HG02678 (cell line): ENCODE results near the gene HLA-DMA.

Experiments
- ATAC-seq: cut with Tn5 transposase; IDR thresholded peaks from one replicate; pipeline ENCODE4 v1.9.1; 2021; ENCODE audit warnings: mild to moderate bottlenecking, moderate library complexity; ENCODE audit not compliant: unreplicated experiment

HLA-DMA gene

GRCh38 chr6:32974541-32975308, 21.8 kb upstream of the HLA-DMA start:
- ATAC-seq, result no peak

- ATAC-seq, result no peak
These were observed 21.1 kb upstream of the HLA-DMA start for GRCh38 chr6:32974016-32974333.

- ATAC-seq, result no peak
These were observed 20.5 kb upstream of the HLA-DMA start for GRCh38 chr6:32973144-32974015.

GRCh38 chr6:32972353-32973143, 19.7 kb upstream of the HLA-DMA start:
- ATAC-seq, result no peak

GRCh38 chr6:32971581-32972352, 18.9 kb upstream of the HLA-DMA start:
- ATAC-seq, result peak; percentile 54

- no peak for ATAC-seq
These were observed 18.3 kb upstream of the HLA-DMA start for GRCh38 chr6:32971242-32971580.

GRCh38 chr6:32970413-32971241, 17.7 kb upstream of the HLA-DMA start:
- no peak for ATAC-seq

- no peak for ATAC-seq
These were observed 17.0 kb upstream of the HLA-DMA start for GRCh38 chr6:32969685-32970412.

GRCh38 chr6:32968867-32969684, 16.2 kb upstream of the HLA-DMA start:
- ATAC-seq, result no peak

GRCh38 chr6:32968093-32968866, 15.4 kb upstream of the HLA-DMA start, which contains the start of gene BRD2:
Gene BRD2 (plus strand): TSS chr6:32968594. CDS start chr6:32972899, 4,305 bp downstream.
- ATAC-seq, result peak; percentile 41

GRCh38 chr6:32967151-32968091, 14.5 kb upstream of the HLA-DMA start:
- no peak for ATAC-seq

GRCh38 chr6:32964776-32965175, 11.9 kb upstream of the HLA-DMA start:
- ATAC-seq, result no peak

GRCh38 chr6:32963866-32964265, 11.0 kb upstream of the HLA-DMA start:
- ATAC-seq, result no peak

GRCh38 chr6:32962213-32962826, 9.4 kb upstream of the HLA-DMA start:
- ATAC-seq, result no peak

- ATAC-seq, result no peak
These were observed 7.7 kb upstream of the HLA-DMA start for GRCh38 chr6:32960563-32960962.

GRCh38 chr6:32956176-32956575, 3.3 kb upstream of the HLA-DMA start:
- no peak for ATAC-seq
